H1 (cell line): ENCODE data around the gene UBE2E2. TPM values are rescaled to one million over a fixed set of nuclear protein-coding genes. Genes with fewer than 3 reads are reported as not detected.

ENCODE experiments used
- CTCF ChIA-PET: fragments of 300-600 bp; sonication (Branson Sonifier 250); formaldehyde crosslinking; loops from one replicate; lab custom pipeline; 2021; ENCODE audit not compliant: partially characterized antibody; lab: Charles Lee
- POLR2A ChIA-PET: fragments of 300-600 bp; sonication (Branson Sonifier 250); formaldehyde crosslinking; loops from one replicate; lab custom pipeline; 2021; ENCODE audit warnings: inconsistent platforms; ENCODE audit not compliant: partially characterized antibody; lab: Charles Lee
- DNase-seq, 2 experiments: peaks; one replicate each; pipeline versions ENCODE4 v3.0.0 to v3.0.0-alpha.2; 2010 to 2022; ENCODE audit warnings: low spot score in 2 of 2, low read depth in 1 of 2, mixed read lengths in 1 of 2
- FAIRE-seq: peaks from 2 replicates; lab custom pipeline; 2011; peaks lifted over from hg19 to GRCh38; lab: Jason Lieb, UNC
- H2AFZ ChIP-seq: 2 replicates; pipeline ENCODE4 v1.8.1; 2012; ENCODE audit warnings: low read length, inconsistent platforms
- H2AK5ac ChIP-seq: 2 replicates; pipeline ENCODE4 v1.6.1; 2013; ENCODE audit warnings: low read depth, low read length
- H2BK120ac ChIP-seq: replicated peaks from 2 replicates; pipeline ENCODE3; 2013; ENCODE audit warnings: low read depth, low read length, inconsistent platforms
- H2BK12ac ChIP-seq: 2 replicates; pipeline ENCODE4 v1.6.1; 2013; ENCODE audit warnings: low read depth, low read length
- H2BK15ac ChIP-seq: 2 replicates; pipeline ENCODE4 v1.6.1; 2013; ENCODE audit warnings: low read length
- H2BK20ac ChIP-seq: 2 replicates; pipeline ENCODE4 v1.6.1; 2013; ENCODE audit warnings: low read length
- H2BK5ac ChIP-seq: 2 replicates; pipeline ENCODE4 v1.6.1; 2013; ENCODE audit warnings: low read depth, low read length
- H3K14ac ChIP-seq: 2 replicates; pipeline ENCODE4 v1.6.1; 2013; ENCODE audit warnings: inconsistent platforms; ENCODE audit not compliant: insufficient read length
- H3K18ac ChIP-seq: 2 replicates; pipeline ENCODE4 v1.6.1; 2013; ENCODE audit warnings: low read length; ENCODE audit errors: extremely low read depth
- H3K23ac ChIP-seq: 2 replicates; pipeline ENCODE4 v1.6.1; 2013; ENCODE audit warnings: inconsistent platforms; ENCODE audit not compliant: insufficient read length
- H3K23me2 ChIP-seq: 2 replicates; pipeline ENCODE4 v1.6.1; 2013; ENCODE audit warnings: low read depth, low read length
- H3K27ac ChIP-seq: 2 replicates; pipeline ENCODE4 v1.6.1; 2011; ENCODE audit warnings: low read depth, low read length, inconsistent platforms
- H3K27me3 ChIP-seq, 4 experiments: replicated peaks in 1 of 4; 1 replicate in 1 of 4; 2 replicates in 3 of 4; pipeline versions ENCODE4 v1.6.1 to v1.8.1; 2011 to 2013; ENCODE audit warnings: low read length in 3 of 4, mild to moderate bottlenecking in 3 of 4, inconsistent platforms in 2 of 4, mixed read lengths in 2 of 4, moderate library complexity in 1 of 4; ENCODE audit not compliant: control insufficient read depth in 3 of 4, insufficient read depth in 3 of 4; ENCODE audit errors: extremely low read depth in 1 of 4
- H3K36me3 ChIP-seq, 4 experiments: 2 replicates each; pipeline versions ENCODE4 v1.6.1 to v1.8.1; 2011 to 2013; ENCODE audit warnings: mild to moderate bottlenecking in 4 of 4, low read length in 3 of 4, moderate library complexity in 2 of 4, control low read depth in 1 of 4, inconsistent platforms in 1 of 4; ENCODE audit not compliant: insufficient read depth in 4 of 4, control insufficient read depth in 2 of 4
- H3K4ac ChIP-seq: replicated peaks from 2 replicates; pipeline ENCODE3; 2013; ENCODE audit warnings: low read length, low read depth, mixed read lengths, inconsistent platforms; ENCODE audit not compliant: insufficient read length
- H3K4me1 ChIP-seq, 4 experiments: replicated peaks in 1 of 4; 1 replicate in 1 of 4; 2 replicates in 3 of 4; pipeline versions ENCODE4 v1.6.1 to v1.8.1; 2011 to 2013; ENCODE audit warnings: low read length in 3 of 4, inconsistent platforms in 2 of 4, mixed read lengths in 1 of 4; ENCODE audit not compliant: insufficient read depth in 4 of 4, control insufficient read depth in 3 of 4
- H3K4me2 ChIP-seq, 2 experiments: 2 replicates each; pipeline versions ENCODE4 v1.6.1 to v1.8.1; 2011 to 2013; ENCODE audit warnings: low read depth in 2 of 2, low read length in 2 of 2, control low read depth in 1 of 2, inconsistent platforms in 1 of 2, mild to moderate bottlenecking in 1 of 2; ENCODE audit not compliant: insufficient read depth in 1 of 2
- H3K4me3 ChIP-seq, 4 experiments: fragments of 200-600, 300-600 bp in 1 of 4; sonication (generic), shearing (Covaris generic), sonication (Bioruptor Twin) in 1 of 4; 2 replicates each; pipeline versions ENCODE4 v1.5.1 to v1.8.1; 2011 to 2016; ENCODE audit warnings: low read length in 4 of 4, low read depth in 3 of 4, control low read depth in 2 of 4, inconsistent platforms in 2 of 4, mild to moderate bottlenecking in 2 of 4, mixed read lengths in 1 of 4, moderate library complexity in 1 of 4; ENCODE audit not compliant: insufficient read depth in 2 of 4; ENCODE audit errors: extremely low read depth in 1 of 4
- H3K56ac ChIP-seq: replicated peaks from 2 replicates; pipeline ENCODE3; 2013; ENCODE audit warnings: low read depth, mild to moderate bottlenecking, mixed read lengths, low read length, inconsistent platforms; ENCODE audit not compliant: insufficient read length
- H3K79me1 ChIP-seq: 2 replicates; pipeline ENCODE4 v1.6.1; 2013; ENCODE audit warnings: low read depth, low read length, control low read depth
- H3K79me2 ChIP-seq, 2 experiments: 2 replicates each; pipeline versions ENCODE4 v1.6.1 to v1.8.1; 2012 to 2013; ENCODE audit warnings: low read length in 2 of 2, mild to moderate bottlenecking in 2 of 2, inconsistent platforms in 1 of 2; ENCODE audit not compliant: insufficient read depth in 2 of 2, control insufficient read depth in 1 of 2
- H3K9ac ChIP-seq, 4 experiments: replicated peaks in 1 of 4; 1 replicate in 1 of 4; 2 replicates in 3 of 4; pipeline versions ENCODE4 v1.6.1 to v1.8.1; 2011 to 2013; ENCODE audit warnings: low read depth in 3 of 4, low read length in 3 of 4, control low read depth in 2 of 4, mild to moderate bottlenecking in 2 of 4, moderate library complexity in 2 of 4, inconsistent platforms in 1 of 4; ENCODE audit errors: extremely low read depth in 1 of 4
- H3K9me3 ChIP-seq, 2 experiments: 2 replicates each; pipeline versions ENCODE4 v1.6.1 to v1.8.1; 2012 to 2013; ENCODE audit warnings: mild to moderate bottlenecking in 2 of 2, moderate library complexity in 2 of 2, control low read depth in 1 of 2, inconsistent platforms in 1 of 2, low read depth in 1 of 2, low read length in 1 of 2, mixed read lengths in 1 of 2; ENCODE audit not compliant: insufficient read depth in 2 of 2
- H4K20me1 ChIP-seq, 2 experiments: replicated peaks in 1 of 2; 2 replicates each; pipeline versions ENCODE3 to v1.8.1; 2011 to 2013; ENCODE audit warnings: inconsistent platforms in 2 of 2, low read length in 2 of 2, mild to moderate bottlenecking in 1 of 2; ENCODE audit not compliant: insufficient read depth in 2 of 2, control insufficient read depth in 1 of 2
- H4K5ac ChIP-seq: 2 replicates; pipeline ENCODE4 v1.6.1; 2013; ENCODE audit warnings: low read length, low read depth, mixed read lengths, inconsistent platforms; ENCODE audit not compliant: insufficient read length
- H4K8ac ChIP-seq: 2 replicates; pipeline ENCODE4 v1.8.0; 2013; ENCODE audit warnings: mild to moderate bottlenecking, moderate library complexity, low read length, inconsistent platforms; ENCODE audit not compliant: insufficient read depth; ENCODE audit errors: extremely low read depth
- H4K91ac ChIP-seq: replicated peaks from 2 replicates; pipeline ENCODE3; 2013; ENCODE audit warnings: low read length, mixed read lengths, inconsistent platforms; ENCODE audit not compliant: insufficient read length
- HDAC2 ChIP-seq, 2 experiments: fragments of 300-600 bp in 1 of 2; sonication (generic) in 1 of 2; IDR thresholded peaks; 2 replicates each; pipeline ENCODE4 v1.6.1; 2011 to 2012; ENCODE audit warnings: low read depth in 2 of 2, low read length in 2 of 2, mild to moderate bottlenecking in 2 of 2, moderate library complexity in 2 of 2, borderline replicate concordance in 1 of 2, inconsistent platforms in 1 of 2
- SP1 ChIP-seq: IDR thresholded peaks from 2 replicates; pipeline ENCODE4 v1.6.1; 2011; ENCODE audit warnings: low read depth, low read length
- WGBS, 2 experiments: shearing (Covaris generic) in 1 of 2; methylation state at CpG; one replicate each; pipeline versions ENCODE4 v1.1.6 to v1.1.7; 2013 to 2015; ENCODE audit warnings: low lambda C conversion rate in 2 of 2, mixed read lengths in 2 of 2, inconsistent platforms in 1 of 2, low coverage in 1 of 2, missing lambda C conversion rate in 1 of 2; ENCODE audit not compliant: insufficient replicate concordance in 2 of 2, insufficient coverage in 1 of 2, insufficient read length in 1 of 2; ENCODE audit errors: extremely low coverage in 1 of 2, missing lambda C conversion rate in 1 of 2; 5-methylcytosine and 5-hydroxymethylcytosine counted together
- polyA plus RNA-seq, 7 experiments: library from polyadenylated mRNA; depleted of rRNA in 3 of 7; stranded (reverse) in 5 of 7; unstranded in 2 of 7; fragments of >200 nt in 5 of 7; fragments of 200-250 nt in 2 of 7; gene quantifications; 1 replicate in 5 of 7; 2 replicates in 1 of 7; 4 replicates in 1 of 7; pipeline versions ENCODE4 v1.2.1 to v1.2.3, GENCODE V29; 2011 to 2013; ENCODE audit warnings: missing spikeins in 2 of 7, mixed read lengths in 2 of 7
- total RNA-seq: library from RNA; stranded (reverse); fragmentation: NEBNext Ultra II Directional; extraction: Animal tissue kit (Norgen Biotek cat#: 25700); gene quantifications from 2 replicates; pipeline ENCODE4 v1.2.1, GENCODE V29; 2021

The UBE2E2 gene
- total and polyA plus RNA-seq, 2 of the 8 experiments (the other 6 are each of a cell fraction or from before 2014, with no cell fraction given), result 57.6 to 70.6 TPM

DNA sequence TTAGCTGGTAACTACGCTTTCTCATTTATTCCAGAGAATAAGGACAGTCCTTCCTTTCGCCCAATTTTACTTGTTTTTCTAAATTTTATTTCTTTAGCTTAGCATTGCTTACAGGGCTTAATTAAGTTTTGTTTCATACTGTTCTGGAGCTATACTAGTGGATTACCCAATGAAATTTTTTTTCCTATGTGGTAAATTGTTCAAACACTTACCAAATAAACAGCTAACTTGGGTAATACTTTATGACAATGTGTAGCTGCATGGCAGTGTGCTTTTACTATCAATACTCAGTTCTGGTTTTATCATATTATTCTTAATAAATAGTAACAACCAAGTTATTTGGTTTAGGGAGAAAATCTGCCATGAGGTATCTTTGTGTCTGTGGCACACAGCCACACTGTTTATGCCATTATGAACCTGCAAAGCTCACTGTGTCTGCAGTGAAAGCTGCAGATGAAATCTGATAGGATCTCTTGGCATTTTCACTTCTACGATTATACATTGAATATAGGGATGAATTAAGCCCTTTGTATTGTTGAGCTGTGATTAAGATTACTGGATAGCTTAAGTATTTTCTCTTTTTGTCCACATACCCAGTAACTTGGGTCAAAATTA, 37.2 kb downstream of the UBE2E2 start:
- Histone ChIP-seq H3K56ac (no peak overlapping the region), H2BK12ac (no peak overlapping the region), H2BK120ac (no peak overlapping the region), H2BK15ac (no peak overlapping the region), H4K8ac (no peak overlapping the region), H3K79me2 (peaks cover 0 to 71% of the 10 kb centered on the region in 2 experiments; a peak in 2 of 4 replicates), H3K9ac (no peak overlapping the region), H3K23ac (no peak overlapping the region), H2AFZ (no peak overlapping the region), H2AK5ac (no peak overlapping the region), H3K36me3 (no peaks in the 10 kb centered on the region), H3K79me1 (no peaks in the 10 kb centered on the region; the same call in 1 of the 2 replicates), H4K20me1 (no peaks in the 10 kb centered on the region), H3K27me3 (no peaks in the 10 kb centered on the region), H2BK20ac (no peak overlapping the region), H3K18ac (no peak overlapping the region), H3K4me2 (no peak overlapping the region), H4K91ac (no peak overlapping the region), H3K14ac (no peak overlapping the region), H3K4me1 (peaks cover 0 to 6% (median 0%) of the 10 kb centered on the region in 4 experiments; a peak in 1 of 7 replicates), H3K27ac (no peak overlapping the region), H3K4ac (no peak overlapping the region), H3K23me2 (no peaks in the 10 kb centered on the region; the same call in 1 of the 2 replicates), H3K9me3 (no peaks in the 10 kb centered on the region), H4K5ac (no peak overlapping the region), H3K4me3 (no peak overlapping the region), H2BK5ac (no peak overlapping the region)
- POLR2A ChIA-PET, result interaction anchor here (0.6 kb wide), 1 partner anchor 65 kb away, joined by 3 read pairs; no protein-coding TSS in a partner anchor
- CTCF ChIA-PET, result interaction anchor here (1.1 to 1.6 kb wide), 2 partner anchors 11 to 38 kb away, joined by 3 read pairs; no protein-coding TSS in a partner anchor
- FAIRE-seq (no peak), DNase-seq (no peak)
- no peak for TF ChIP-seq SP1
- no peak for TF ChIP-seq HDAC2 (IDR thresholded peaks at IDR 0.05; ENCODE audit: borderline replicate concordance in 1 of 2, low read depth in 2 of 2, low read length in 2 of 2)
- 97% methylated on average over 3 of the region's 3 CpGs; no CpG with 5 or more reads in 1 of the 2 experiments for WGBS, 2 experiments
